Measurements from ENCODE around the gene CLPTM1L.

GRCh38 chr5:1359031-1359645 is 14.2 kb upstream of the CLPTM1L start:
- TF ChIP-seq EP300 (IDR thresholded peaks at IDR 0.05) = no peak
- no peak for TF ChIP-seq CTCF (IDR thresholded peaks at IDR 0.05)
- TF ChIP-seq POLR2A (IDR thresholded peaks at IDR 0.05) = no peak
- TF ChIP-seq POLR2AphosphoS5 (IDR thresholded peaks at IDR 0.05) = no peak

All from stomach (tissue), 4 donors.